CD1c-positive myeloid dendritic cell (primary cell): Measurements from ENCODE around the gene LEMD2.

Source experiments
- DNase-seq: peaks from one replicate; pipeline ENCODE4 v3.0.0-alpha.2; 2016; ENCODE audit errors: extremely low spot score

Gene LEMD2

GRCh38 chr6:33721508-33721907, 67.4 kb downstream of the LEMD2 start:
- no peak for DNase-seq
